Measurements from ENCODE around the gene CSNK2B.
A peak's percentile ranks its signal among the peaks of the same experiment; 100 is the strongest.

The CSNK2B gene

GRCh38 chr6:31662124-31662723, 3.7 kb upstream of the CSNK2B start:
- no peak for TF ChIP-seq CTCF (IDR thresholded peaks at IDR 0.05; ENCODE audit: low read depth, low read length)
- TF ChIP-seq MAX (IDR thresholded peaks at IDR 0.05; ENCODE audit: low read depth, low read length), result no peak
- no peak for TF ChIP-seq POLR2A (IDR thresholded peaks at IDR 0.05; ENCODE audit: extremely low read depth, insufficient read length)
- TF ChIP-seq MYC (IDR thresholded peaks at IDR 0.05; ENCODE audit: low read depth, low read length), result no peak
- DNase-seq (ENCODE audit: low read depth), result no peak
- no peak overlapping the region for H3K4me3 ChIP-seq (ENCODE audit: low read depth, low read length)

- TF ChIP-seq POLR2A (IDR thresholded peaks at IDR 0.05; ENCODE audit: extremely low read depth, insufficient read length) (no peak), MYC (IDR thresholded peaks at IDR 0.05; ENCODE audit: low read depth, low read length) (no peak), MAX (IDR thresholded peaks at IDR 0.05; ENCODE audit: low read depth, low read length) (no peak), CTCF (IDR thresholded peaks at IDR 0.05; ENCODE audit: low read depth, low read length) (no peak)
- peak overlapping the region; percentile 87 for H3K4me3 ChIP-seq (ENCODE audit: low read depth, low read length)
- DNase-seq (ENCODE audit: low read depth), result no peak
Observed at GRCh38 chr6:31663126-31663960, 2.5 kb upstream of the CSNK2B start.

- TF ChIP-seq CTCF (IDR thresholded peaks at IDR 0.05; ENCODE audit: low read depth, low read length) (no peak), POLR2A (IDR thresholded peaks at IDR 0.05; ENCODE audit: extremely low read depth, insufficient read length) (no peak), MAX (IDR thresholded peaks at IDR 0.05; ENCODE audit: low read depth, low read length) (no peak), MYC (IDR thresholded peaks at IDR 0.05; ENCODE audit: low read depth, low read length) (no peak)
- DNase-seq (ENCODE audit: low read depth), result peak; percentile 69
Observed at GRCh38 chr6:31663961-31664789, 1.7 kb upstream of the CSNK2B start.

GRCh38 chr6:31664790-31665500, 935 bp upstream of the CSNK2B start, which contains the start of gene GPANK1:
TSS of gene GPANK1 (minus strand) at chr6:31664997. CDS start at chr6:31664478, 519 bp downstream.
- peak within 1 kb of the TSS; percentile 87 for H3K4me3 ChIP-seq (ENCODE audit: low read depth, low read length)
- DNase-seq (ENCODE audit: low read depth), result peak; percentile 99
- peak; percentile 72 for TF ChIP-seq MYC (IDR thresholded peaks at IDR 0.05; ENCODE audit: low read depth, low read length)
- peak; percentile 17 for TF ChIP-seq POLR2A (IDR thresholded peaks at IDR 0.05; ENCODE audit: extremely low read depth, insufficient read length)
- peak; percentile 72 for TF ChIP-seq MAX (IDR thresholded peaks at IDR 0.05; ENCODE audit: low read depth, low read length)
- TF ChIP-seq CTCF (IDR thresholded peaks at IDR 0.05; ENCODE audit: low read depth, low read length), result no peak

More at GRCh38 chr6:31663961-31664789, 1.7 kb upstream of the CSNK2B start:
- peak overlapping the region; percentile 87 for H3K4me3 ChIP-seq (ENCODE audit: low read depth, low read length)

All from NB4 (cell line).